Prostate gland (tissue), 2 donors: ENCODE data around the gene TCF7L2.

Experiments used
- POLR2A ChIP-seq: fragments of 450-650 bp; IDR thresholded peaks from one replicate; pipeline ENCODE4 v1.6.1; 2016; ENCODE audit warnings: antibody characterized with exemption, mild to moderate bottlenecking
- POLR2AphosphoS5 ChIP-seq: sonication (generic); formaldehyde crosslinking; IDR thresholded peaks from one replicate; pipeline ENCODE4 v1.6.1; 2017; ENCODE audit warnings: antibody characterized with exemption
- TF ChIP-seq, protein P1 (sequence below), 4 experiments: fragments of 200-600 bp in 2 of 4; fragments of 450-650 bp in 2 of 4; sonication (generic) in 2 of 4; IDR thresholded peaks; 1 replicate in 3 of 4; 2 replicates in 1 of 4; pipeline ENCODE4 v1.5.1; 2016 to 2019; ENCODE audit warnings: antibody characterized with exemption in 4 of 4, mild to moderate bottlenecking in 2 of 4, moderate library complexity in 2 of 4

GRCh38 chr10:113162960-113163359 lies 212.9 kb downstream of the TCF7L2 start:
- TF ChIP-seq, protein P1, sequence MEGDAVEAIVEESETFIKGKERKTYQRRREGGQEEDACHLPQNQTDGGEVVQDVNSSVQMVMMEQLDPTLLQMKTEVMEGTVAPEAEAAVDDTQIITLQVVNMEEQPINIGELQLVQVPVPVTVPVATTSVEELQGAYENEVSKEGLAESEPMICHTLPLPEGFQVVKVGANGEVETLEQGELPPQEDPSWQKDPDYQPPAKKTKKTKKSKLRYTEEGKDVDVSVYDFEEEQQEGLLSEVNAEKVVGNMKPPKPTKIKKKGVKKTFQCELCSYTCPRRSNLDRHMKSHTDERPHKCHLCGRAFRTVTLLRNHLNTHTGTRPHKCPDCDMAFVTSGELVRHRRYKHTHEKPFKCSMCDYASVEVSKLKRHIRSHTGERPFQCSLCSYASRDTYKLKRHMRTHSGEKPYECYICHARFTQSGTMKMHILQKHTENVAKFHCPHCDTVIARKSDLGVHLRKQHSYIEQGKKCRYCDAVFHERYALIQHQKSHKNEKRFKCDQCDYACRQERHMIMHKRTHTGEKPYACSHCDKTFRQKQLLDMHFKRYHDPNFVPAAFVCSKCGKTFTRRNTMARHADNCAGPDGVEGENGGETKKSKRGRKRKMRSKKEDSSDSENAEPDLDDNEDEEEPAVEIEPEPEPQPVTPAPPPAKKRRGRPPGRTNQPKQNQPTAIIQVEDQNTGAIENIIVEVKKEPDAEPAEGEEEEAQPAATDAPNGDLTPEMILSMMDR (IDR thresholded peaks at IDR 0.05): no peak
- TF ChIP-seq POLR2AphosphoS5: no peak
- no peak for TF ChIP-seq POLR2A
